Effector memory CD4-positive, alpha-beta T cell (primary cell): ENCODE results near the gene SYTL3.

Source experiments
- DNase-seq, 3 donors: peaks; one replicate each; pipeline ENCODE4 v3.0.0-alpha.2; 2020
- H3K27ac ChIP-seq: 2 replicates; pipeline ENCODE4 v1.7.0; 2013; ENCODE audit warnings: mild to moderate bottlenecking, low read length, moderate library complexity; ENCODE audit not compliant: insufficient read depth, poor library complexity, severe bottlenecking
- H3K27me3 ChIP-seq: replicated peaks from 2 replicates; pipeline ENCODE4 v1.7.0; 2013; ENCODE audit warnings: mild to moderate bottlenecking, low read length; ENCODE audit not compliant: insufficient read depth, control insufficient read depth, poor library complexity, severe bottlenecking
- H3K36me3 ChIP-seq: 2 replicates; pipeline ENCODE4 v1.7.0; 2013; ENCODE audit warnings: mild to moderate bottlenecking, low read length, moderate library complexity; ENCODE audit not compliant: control insufficient read depth, insufficient read depth
- H3K4me1 ChIP-seq: 2 replicates; pipeline ENCODE4 v1.7.0; 2013; ENCODE audit warnings: low read length, mild to moderate bottlenecking; ENCODE audit not compliant: control insufficient read depth, insufficient read depth, poor library complexity, severe bottlenecking
- H3K4me3 ChIP-seq: 2 replicates; pipeline ENCODE4 v1.7.0; 2013; ENCODE audit warnings: low read length, low read depth, mild to moderate bottlenecking; ENCODE audit not compliant: insufficient read depth, poor library complexity, severe bottlenecking
- H3K9me3 ChIP-seq: 2 replicates; pipeline ENCODE4 v1.7.0; 2013; ENCODE audit warnings: mild to moderate bottlenecking, low read length, moderate library complexity; ENCODE audit not compliant: control insufficient read depth

SYTL3 gene

GRCh38 chr6:158771399-158772152, 121.7 kb downstream of the SYTL3 start:
- peaks cover 97% of the 10 kb centered on the region for H3K36me3 ChIP-seq
- no peaks in the 10 kb centered on the region for H3K27me3 ChIP-seq
- H3K4me1 ChIP-seq: peaks cover 33% of the 10 kb centered on the region
- H3K9me3 ChIP-seq: no peaks in the 10 kb centered on the region
- H3K27ac ChIP-seq: no peak overlapping the region
- no peak for DNase-seq
- no peak overlapping the region for H3K4me3 ChIP-seq

- Histone ChIP-seq H3K4me1 (peaks cover 33% of the 10 kb centered on the region), H3K9me3 (no peaks in the 10 kb centered on the region), H3K36me3 (peaks cover 97% of the 10 kb centered on the region), H3K27ac (no peak overlapping the region), H3K4me3 (no peak overlapping the region), H3K27me3 (no peaks in the 10 kb centered on the region)
- no peak for DNase-seq
These were observed 122.3 kb downstream of the SYTL3 start for GRCh38 chr6:158772172-158772571.

- Histone ChIP-seq H3K27ac (no peak overlapping the region), H3K4me3 (no peak overlapping the region), H3K27me3 (no peaks in the 10 kb centered on the region), H3K36me3 (peaks cover 97% of the 10 kb centered on the region), H3K4me1 (peaks cover 33% of the 10 kb centered on the region), H3K9me3 (no peaks in the 10 kb centered on the region)
- no peak for DNase-seq
These were observed 123.1 kb downstream of the SYTL3 start for GRCh38 chr6:158772851-158773371.

GRCh38 chr6:158773581-158774449, 124.0 kb downstream of the SYTL3 start:
- no peak overlapping the region for H3K4me3 ChIP-seq
- peaks cover 33% of the 10 kb centered on the region for H3K4me1 ChIP-seq
- no peak for DNase-seq
- no peaks in the 10 kb centered on the region for H3K9me3 ChIP-seq
- H3K27me3 ChIP-seq: no peaks in the 10 kb centered on the region
- no peak overlapping the region for H3K27ac ChIP-seq
- H3K36me3 ChIP-seq: peaks cover 96% of the 10 kb centered on the region

- peaks cover 33% of the 10 kb centered on the region for H3K4me1 ChIP-seq
- no peak for DNase-seq
- no peak overlapping the region for H3K4me3 ChIP-seq
- H3K9me3 ChIP-seq: no peaks in the 10 kb centered on the region
- H3K36me3 ChIP-seq: peaks cover 91% of the 10 kb centered on the region
- no peak overlapping the region for H3K27ac ChIP-seq
- no peaks in the 10 kb centered on the region for H3K27me3 ChIP-seq
These were observed 125.0 kb downstream of the SYTL3 start for GRCh38 chr6:158774717-158775449.

GRCh38 chr6:158775832-158776231, 126.0 kb downstream of the SYTL3 start:
- Histone ChIP-seq H3K4me1 (peaks cover 29% of the 10 kb centered on the region), H3K4me3 (no peak overlapping the region), H3K9me3 (no peaks in the 10 kb centered on the region), H3K27me3 (no peaks in the 10 kb centered on the region), H3K36me3 (peaks cover 87% of the 10 kb centered on the region), H3K27ac (no peak overlapping the region)
- no peak for DNase-seq

GRCh38 chr6:158776737-158777136, 126.9 kb downstream of the SYTL3 start:
- DNase-seq: no peak
- no peak overlapping the region for H3K4me3 ChIP-seq
- no peaks in the 10 kb centered on the region for H3K27me3 ChIP-seq
- H3K9me3 ChIP-seq: no peaks in the 10 kb centered on the region
- no peak overlapping the region for H3K27ac ChIP-seq
- H3K4me1 ChIP-seq: peaks cover 22% of the 10 kb centered on the region
- peaks cover 88% of the 10 kb centered on the region for H3K36me3 ChIP-seq

- no peaks in the 10 kb centered on the region for H3K27me3 ChIP-seq
- H3K27ac ChIP-seq: peak overlapping the region; percentile 5
- no peaks in the 10 kb centered on the region for H3K9me3 ChIP-seq
- peaks cover 14% of the 10 kb centered on the region for H3K4me1 ChIP-seq
- no peak for DNase-seq
- peaks cover 88% of the 10 kb centered on the region for H3K36me3 ChIP-seq
- no peak overlapping the region for H3K4me3 ChIP-seq
These were observed 127.7 kb downstream of the SYTL3 start for GRCh38 chr6:158777510-158777909.

- H3K9me3 ChIP-seq: no peaks in the 10 kb centered on the region
- no peak for DNase-seq
- peaks cover 8% of the 10 kb centered on the region for H3K4me1 ChIP-seq
- no peak overlapping the region for H3K27ac ChIP-seq
- H3K4me3 ChIP-seq: no peak overlapping the region
- H3K36me3 ChIP-seq: peaks cover 89% of the 10 kb centered on the region
- H3K27me3 ChIP-seq: no peaks in the 10 kb centered on the region
These were observed 128.2 kb downstream of the SYTL3 start for GRCh38 chr6:158778005-158778527.
